ENCODE measurements around the gene PDCD1LG2.
A peak's percentile ranks its signal among the peaks of the same experiment; 100 is the strongest.
"Not testable (repeated sequence)": the region's sequence is repeated elsewhere in the genome, so short reads cannot be mapped to it uniquely, and the experiment has no call there.

PDCD1LG2 gene

GRCh38 chr9:5569891-5570290 is 59.6 kb downstream of the PDCD1LG2 start:
- H3K79me2 ChIP-seq (ENCODE audit: control insufficient read depth, insufficient read depth, low read length, unreplicated experiment) = no peaks in the 10 kb centered on the region
- no peaks in the 10 kb centered on the region for H3K4me1 ChIP-seq (ENCODE audit: control insufficient read depth, insufficient read depth, low read length, unreplicated experiment)
- H2AFZ ChIP-seq (ENCODE audit: low read length, unreplicated experiment) = no peak overlapping the region

GRCh38 chr9:5571629-5572232 is 61.4 kb downstream of the PDCD1LG2 start:
- H3K4me3 ChIP-seq (ENCODE audit: low read depth, low read length) = no peak overlapping the region
- H3K4me1 ChIP-seq (ENCODE audit: control insufficient read depth, insufficient read depth, low read length, unreplicated experiment) = no peaks in the 10 kb centered on the region
- H3K27me3 ChIP-seq (ENCODE audit: insufficient read depth, low read length) = no peaks in the 10 kb centered on the region
- no peak overlapping the region for H2AFZ ChIP-seq (ENCODE audit: low read length, unreplicated experiment)
- H3K79me2 ChIP-seq (ENCODE audit: control insufficient read depth, insufficient read depth, low read length, unreplicated experiment) = no peaks in the 10 kb centered on the region
- H3K36me3 ChIP-seq (ENCODE audit: insufficient read depth, low read length) = peaks cover 9% of the 10 kb centered on the region; the same call in 1 of the 2 replicates
- H3K27ac ChIP-seq (ENCODE audit: low read depth, low read length) = no peak overlapping the region

More at GRCh38 chr9:5569891-5570290, 59.6 kb downstream of the PDCD1LG2 start:
- Histone ChIP-seq H3K27ac (ENCODE audit: low read depth, low read length) (no peak overlapping the region), H3K4me3 (ENCODE audit: low read depth, low read length) (no peak overlapping the region), H3K36me3 (ENCODE audit: insufficient read depth, low read length) (peaks cover 9% of the 10 kb centered on the region; the same call in 1 of the 2 replicates), H3K27me3 (ENCODE audit: insufficient read depth, low read length) (no peaks in the 10 kb centered on the region)

- no peak overlapping the region for H2AFZ ChIP-seq (ENCODE audit: low read length, unreplicated experiment)
- no peaks in the 10 kb centered on the region for H3K79me2 ChIP-seq (ENCODE audit: control insufficient read depth, insufficient read depth, low read length, unreplicated experiment)
- peaks cover 4% of the 10 kb centered on the region for H3K4me1 ChIP-seq (ENCODE audit: control insufficient read depth, insufficient read depth, low read length, unreplicated experiment)
- no peak overlapping the region for H3K27ac ChIP-seq (ENCODE audit: low read depth, low read length)
- no peaks in the 10 kb centered on the region for H3K27me3 ChIP-seq (ENCODE audit: insufficient read depth, low read length)
- H3K36me3 ChIP-seq (ENCODE audit: insufficient read depth, low read length) = peaks cover 9% of the 10 kb centered on the region; the same call in 1 of the 2 replicates
- H3K4me3 ChIP-seq (ENCODE audit: low read depth, low read length) = no peak overlapping the region
These were observed 63.8 kb downstream of the PDCD1LG2 start for GRCh38 chr9:5574097-5574496.

- Histone ChIP-seq H2AFZ (ENCODE audit: low read length, unreplicated experiment) (no peak overlapping the region), H3K36me3 (ENCODE audit: insufficient read depth, low read length) (peaks cover 9% of the 10 kb centered on the region; the same call in 1 of the 2 replicates), H3K4me1 (ENCODE audit: control insufficient read depth, insufficient read depth, low read length, unreplicated experiment) (peaks cover 4% of the 10 kb centered on the region), H3K79me2 (ENCODE audit: control insufficient read depth, insufficient read depth, low read length, unreplicated experiment) (no peaks in the 10 kb centered on the region), H3K27me3 (ENCODE audit: insufficient read depth, low read length) (no peaks in the 10 kb centered on the region), H3K27ac (ENCODE audit: low read depth, low read length) (no peak overlapping the region), H3K4me3 (ENCODE audit: low read depth, low read length) (no peak overlapping the region)
These were observed 64.7 kb downstream of the PDCD1LG2 start for GRCh38 chr9:5575000-5575399.

GRCh38 chr9:5577225-5577624 is 66.9 kb downstream of the PDCD1LG2 start:
- no peak overlapping the region for H3K4me3 ChIP-seq (ENCODE audit: low read depth, low read length)
- H3K27me3 ChIP-seq (ENCODE audit: insufficient read depth, low read length) = no peaks in the 10 kb centered on the region
- H3K4me1 ChIP-seq (ENCODE audit: control insufficient read depth, insufficient read depth, low read length, unreplicated experiment) = peaks cover 4% of the 10 kb centered on the region
- H3K27ac ChIP-seq (ENCODE audit: low read depth, low read length) = no peak overlapping the region
- H3K36me3 ChIP-seq (ENCODE audit: insufficient read depth, low read length) = no peaks in the 10 kb centered on the region
- no peaks in the 10 kb centered on the region for H3K79me2 ChIP-seq (ENCODE audit: control insufficient read depth, insufficient read depth, low read length, unreplicated experiment)
- H2AFZ ChIP-seq (ENCODE audit: low read length, unreplicated experiment) = no peak overlapping the region

GRCh38 chr9:5578018-5578697 is 67.8 kb downstream of the PDCD1LG2 start:
- Histone ChIP-seq H3K27ac (ENCODE audit: low read depth, low read length) (no peak overlapping the region), H3K36me3 (ENCODE audit: insufficient read depth, low read length) (no peaks in the 10 kb centered on the region), H2AFZ (ENCODE audit: low read length, unreplicated experiment) (no peak overlapping the region), H3K4me3 (ENCODE audit: low read depth, low read length) (no peak overlapping the region), H3K79me2 (ENCODE audit: control insufficient read depth, insufficient read depth, low read length, unreplicated experiment) (no peaks in the 10 kb centered on the region), H3K27me3 (ENCODE audit: insufficient read depth, low read length) (no peaks in the 10 kb centered on the region), H3K4me1 (ENCODE audit: control insufficient read depth, insufficient read depth, low read length, unreplicated experiment) (peaks cover 9% of the 10 kb centered on the region)

- Histone ChIP-seq H3K27me3 (ENCODE audit: insufficient read depth, low read length) (no peaks in the 10 kb centered on the region), H3K4me3 (ENCODE audit: low read depth, low read length) (no peak overlapping the region), H3K36me3 (ENCODE audit: insufficient read depth, low read length) (no peaks in the 10 kb centered on the region), H2AFZ (ENCODE audit: low read length, unreplicated experiment) (no peak overlapping the region), H3K27ac (ENCODE audit: low read depth, low read length) (no peak overlapping the region), H3K4me1 (ENCODE audit: control insufficient read depth, insufficient read depth, low read length, unreplicated experiment) (peaks cover 15% of the 10 kb centered on the region), H3K79me2 (ENCODE audit: control insufficient read depth, insufficient read depth, low read length, unreplicated experiment) (no peaks in the 10 kb centered on the region)
These were observed 68.4 kb downstream of the PDCD1LG2 start for GRCh38 chr9:5578698-5579085.

GRCh38 chr9:5579881-5580280 is 69.5 kb downstream of the PDCD1LG2 start:
- no peaks in the 10 kb centered on the region for H3K36me3 ChIP-seq (ENCODE audit: insufficient read depth, low read length)
- H3K27me3 ChIP-seq (ENCODE audit: insufficient read depth, low read length) = no peaks in the 10 kb centered on the region
- no peak overlapping the region for H3K4me3 ChIP-seq (ENCODE audit: low read depth, low read length)
- H3K4me1 ChIP-seq (ENCODE audit: control insufficient read depth, insufficient read depth, low read length, unreplicated experiment) = peaks cover 15% of the 10 kb centered on the region
- no peak overlapping the region for H3K27ac ChIP-seq (ENCODE audit: low read depth, low read length)
- no peak overlapping the region for H2AFZ ChIP-seq (ENCODE audit: low read length, unreplicated experiment)
- no peaks in the 10 kb centered on the region for H3K79me2 ChIP-seq (ENCODE audit: control insufficient read depth, insufficient read depth, low read length, unreplicated experiment)

- Histone ChIP-seq H3K4me1 (ENCODE audit: control insufficient read depth, insufficient read depth, low read length, unreplicated experiment) (peaks cover 16% of the 10 kb centered on the region), H3K79me2 (ENCODE audit: control insufficient read depth, insufficient read depth, low read length, unreplicated experiment) (no peaks in the 10 kb centered on the region), H3K27ac (ENCODE audit: low read depth, low read length) (no peak overlapping the region), H3K27me3 (ENCODE audit: insufficient read depth, low read length) (no peaks in the 10 kb centered on the region), H2AFZ (ENCODE audit: low read length, unreplicated experiment) (no peak overlapping the region), H3K36me3 (ENCODE audit: insufficient read depth, low read length) (no peaks in the 10 kb centered on the region), H3K4me3 (ENCODE audit: low read depth, low read length) (no peak overlapping the region)
These were observed 70.3 kb downstream of the PDCD1LG2 start for GRCh38 chr9:5580650-5581049.

- not testable (repeated sequence) for H3K36me3 ChIP-seq (ENCODE audit: insufficient read depth, low read length); H3K79me2 ChIP-seq (ENCODE audit: control insufficient read depth, insufficient read depth, low read length, unreplicated experiment); H3K4me3 ChIP-seq (ENCODE audit: low read depth, low read length); H2AFZ ChIP-seq (ENCODE audit: low read length, unreplicated experiment); H3K27me3 ChIP-seq (ENCODE audit: insufficient read depth, low read length); H3K27ac ChIP-seq (ENCODE audit: low read depth, low read length)
- H3K4me1 ChIP-seq (ENCODE audit: control insufficient read depth, insufficient read depth, low read length, unreplicated experiment) = peaks cover 26% of the 10 kb centered on the region
These were observed 71.4 kb downstream of the PDCD1LG2 start for GRCh38 chr9:5581706-5582105.

GRCh38 chr9:5582835-5583195 is 72.5 kb downstream of the PDCD1LG2 start:
- H2AFZ ChIP-seq (ENCODE audit: low read length, unreplicated experiment) = peak overlapping the region; percentile 63
- no peaks in the 10 kb centered on the region for H3K79me2 ChIP-seq (ENCODE audit: control insufficient read depth, insufficient read depth, low read length, unreplicated experiment)
- no peaks in the 10 kb centered on the region for H3K36me3 ChIP-seq (ENCODE audit: insufficient read depth, low read length)
- H3K4me1 ChIP-seq (ENCODE audit: control insufficient read depth, insufficient read depth, low read length, unreplicated experiment) = peaks cover 31% of the 10 kb centered on the region
- H3K27me3 ChIP-seq (ENCODE audit: insufficient read depth, low read length) = no peaks in the 10 kb centered on the region
- H3K27ac ChIP-seq (ENCODE audit: low read depth, low read length) = peak overlapping the region; percentile 70
- H3K4me3 ChIP-seq (ENCODE audit: low read depth, low read length) = no peak overlapping the region
